Amniotic stem cell (primary cell): Measurements from ENCODE around the gene AOPEP.
"Not testable (repeated sequence)": the region's sequence is repeated elsewhere in the genome, so short reads cannot be mapped to it uniquely, and the experiment has no call there.

Experiments
- DNase-seq: peaks from one replicate; lab custom pipeline; 2025; lab: John Stamatoyannopoulos, UW

Gene AOPEP

DNA sequence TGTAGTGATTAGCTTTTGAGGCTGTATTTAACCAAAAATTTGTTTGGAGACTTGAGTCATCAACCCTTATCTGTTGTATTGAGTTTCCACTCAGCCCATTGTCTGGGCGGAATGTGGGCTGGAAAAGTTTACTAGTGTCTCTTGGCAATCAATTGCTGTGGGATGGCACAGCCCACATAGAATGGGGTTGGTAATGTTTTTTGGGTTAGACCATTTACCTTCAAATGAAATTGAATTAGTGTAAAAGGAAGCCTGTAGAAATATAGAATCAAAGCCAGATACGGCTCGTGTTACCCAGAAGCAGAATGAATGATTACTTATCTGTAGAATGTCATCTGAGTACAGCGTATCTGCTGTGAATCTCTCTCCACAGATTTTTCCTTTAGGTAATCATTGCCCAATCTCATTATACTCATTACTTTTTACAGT lies 142.9 kb downstream of the AOPEP start:
- DNase-seq: no peak

DNA sequence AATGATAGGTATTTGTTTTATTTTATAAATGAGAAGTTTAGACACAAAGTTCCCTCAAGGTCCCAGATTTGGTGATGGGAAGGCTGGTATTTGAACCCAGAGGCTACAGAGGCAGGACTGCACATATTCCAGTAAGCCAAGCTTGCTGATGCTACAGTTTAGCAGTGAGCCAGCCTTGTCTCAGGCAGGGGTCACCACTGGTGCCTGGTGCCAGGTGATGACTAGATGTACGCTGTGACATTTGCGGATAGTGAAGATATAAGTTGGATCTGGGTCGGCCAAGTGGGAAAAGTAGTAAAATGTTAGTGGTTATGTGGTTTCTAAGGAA lies 143.9 kb downstream of the AOPEP start:
- no peak for DNase-seq

GRCh38 chr9:94870793-94871558 lies 144.5 kb downstream of the AOPEP start:
- DNase-seq: no peak

DNA sequence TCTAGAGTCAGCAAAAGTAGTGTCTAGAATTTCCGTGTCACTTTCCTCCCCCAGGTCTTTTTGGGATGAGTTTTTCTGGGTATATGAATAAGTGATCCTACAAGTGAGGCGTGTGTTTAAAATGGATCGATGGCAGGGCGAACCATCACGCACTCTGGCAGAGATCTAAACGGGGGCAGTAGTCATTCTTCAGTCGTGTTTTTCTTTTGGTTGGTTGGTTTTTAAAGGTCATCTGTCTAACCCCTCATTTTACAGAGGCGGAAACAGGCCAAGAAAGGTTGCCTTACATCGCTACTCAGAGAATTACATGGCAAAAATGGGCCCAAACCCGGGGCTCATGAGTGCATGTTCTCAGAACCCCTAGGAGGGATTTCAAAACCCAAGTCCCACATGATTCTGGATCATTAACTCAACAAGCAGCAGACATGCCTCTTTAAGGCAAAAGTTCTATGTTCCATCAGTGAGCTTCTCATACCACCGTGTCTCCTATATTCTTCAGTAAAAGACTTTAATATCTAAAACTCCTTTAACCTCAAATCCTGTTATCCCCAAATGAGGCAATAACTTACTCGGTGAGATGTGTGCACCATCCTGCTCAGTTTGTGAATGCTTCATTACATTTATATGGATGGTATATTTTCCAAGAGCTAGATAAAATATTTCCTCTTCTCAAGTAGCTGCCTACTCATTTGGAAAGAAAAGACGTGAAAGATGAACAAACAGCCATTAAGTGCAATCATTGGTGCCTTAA lies 145.8 kb downstream of the AOPEP start:
- no peak for DNase-seq

GRCh38 chr9:94872891-94873511 lies 146.5 kb downstream of the AOPEP start:
- DNase-seq: no peak

DNA sequence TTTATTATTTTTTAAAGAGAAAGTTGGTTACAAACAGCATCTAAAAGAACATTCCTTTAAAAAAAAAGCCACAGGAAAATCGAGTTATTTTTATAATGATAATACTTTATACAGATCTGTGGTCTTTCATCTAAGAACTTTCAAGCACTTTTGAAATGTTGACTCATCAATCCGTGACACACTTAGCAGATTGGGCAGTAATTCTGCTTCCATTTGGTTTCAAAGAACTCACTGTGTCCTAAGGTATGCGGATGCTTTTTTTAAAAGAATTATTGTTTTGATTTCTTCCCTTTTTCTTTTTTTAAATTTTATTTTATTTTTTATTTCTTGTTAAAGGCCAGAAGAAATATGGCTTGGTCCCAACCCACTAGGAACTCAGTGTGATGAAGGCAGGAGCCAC lies 147.8 kb downstream of the AOPEP start:
- DNase-seq: peak; percentile 40

DNA sequence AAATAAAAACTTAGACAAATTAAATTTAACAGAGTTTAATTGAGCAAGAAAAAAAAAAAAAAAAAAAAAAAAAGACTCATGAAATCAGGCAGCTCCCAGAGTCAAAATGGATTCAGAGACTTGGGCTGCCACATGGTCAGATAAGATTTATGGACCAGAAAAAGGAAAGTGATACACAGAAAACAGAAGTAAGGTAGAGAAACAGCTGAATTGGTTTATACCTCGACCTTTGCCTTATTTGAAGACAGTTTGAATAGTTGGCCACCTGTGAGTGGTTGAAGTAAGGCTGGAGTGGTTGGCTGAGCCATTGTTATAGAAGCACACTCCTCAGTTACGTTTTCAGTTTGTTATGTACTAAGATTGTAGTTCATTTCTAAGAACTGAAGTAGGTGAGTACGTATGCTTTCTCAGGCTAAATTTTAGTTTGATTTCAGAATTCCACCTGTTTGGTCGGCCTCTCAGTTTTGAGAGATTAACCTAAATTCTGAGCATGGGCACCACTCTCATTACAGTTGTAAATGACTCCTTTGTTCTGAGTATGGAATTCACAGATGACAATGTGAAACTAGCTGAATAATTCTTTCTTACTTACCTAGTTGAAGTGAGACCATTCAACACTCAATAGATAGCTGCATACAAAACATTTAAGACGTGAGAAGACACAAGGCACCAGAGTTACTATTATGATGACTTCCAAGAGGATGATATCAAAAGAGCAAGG lies 149.0 kb downstream of the AOPEP start:
- DNase-seq: no peak

GRCh38 chr9:94878804-94879203 lies 152.3 kb downstream of the AOPEP start:
- DNase-seq: not testable (repeated sequence)

- DNase-seq: no peak
Observed at GRCh38 chr9:94879230-94879629, 152.7 kb downstream of the AOPEP start.

- DNase-seq: no peak
Observed at GRCh38 chr9:94881023-94881422, 154.5 kb downstream of the AOPEP start.

DNA sequence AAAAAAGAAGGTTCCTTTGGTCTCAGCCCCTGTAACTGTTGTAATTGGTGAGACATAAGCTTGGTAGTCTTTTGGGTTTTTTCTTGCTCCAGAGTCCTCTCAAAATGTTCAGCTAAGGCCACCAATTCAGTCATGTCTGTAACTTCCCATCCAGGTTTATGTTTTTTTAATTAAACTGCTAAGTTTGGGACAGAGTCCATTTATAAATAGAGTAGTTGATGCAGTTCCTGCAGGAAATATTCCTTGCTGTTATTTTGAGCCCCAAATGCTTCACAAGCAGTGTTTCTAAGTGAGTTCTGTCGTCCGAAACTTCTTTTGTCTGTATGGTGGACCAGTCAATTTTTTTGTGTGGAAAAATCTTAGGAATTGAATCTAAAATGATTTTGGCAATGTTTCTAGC lies 155.0 kb downstream of the AOPEP start:
- no peak for DNase-seq

- no peak for DNase-seq
Observed at GRCh38 chr9:94881940-94882339, 155.4 kb downstream of the AOPEP start.

GRCh38 chr9:94882966-94883641 lies 156.6 kb downstream of the AOPEP start:
- no peak for DNase-seq

DNA sequence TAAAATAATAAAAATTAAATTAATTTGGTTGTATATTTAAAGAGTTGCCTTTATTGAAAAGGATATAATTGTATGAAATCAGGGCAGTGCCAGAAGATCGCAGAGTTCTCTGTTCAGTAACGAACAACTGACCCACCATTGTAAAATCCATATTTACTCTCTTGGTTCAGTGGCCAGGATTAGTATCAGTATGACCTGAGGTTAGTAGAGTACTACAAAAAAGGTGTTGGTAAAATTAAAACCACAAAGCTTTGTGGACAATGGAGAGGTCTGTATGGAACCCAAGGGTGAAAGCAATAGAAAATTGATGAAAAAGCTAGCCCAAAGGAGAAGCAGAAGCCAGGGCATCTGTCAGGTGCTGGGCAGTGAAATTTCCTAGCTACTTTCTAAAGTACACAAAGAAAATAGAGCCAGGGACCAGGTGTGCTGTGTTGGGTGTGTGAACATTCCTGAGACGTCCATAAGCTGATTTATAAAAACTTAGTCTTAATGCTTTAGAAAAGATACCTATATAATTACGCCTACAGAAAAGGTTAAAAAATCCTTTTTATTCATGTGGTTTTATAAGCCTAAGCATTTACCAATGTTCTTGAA lies 159.5 kb downstream of the AOPEP start:
- DNase-seq: no peak

GRCh38 chr9:94887721-94888120 lies 161.2 kb downstream of the AOPEP start:
- DNase-seq: no peak

DNA sequence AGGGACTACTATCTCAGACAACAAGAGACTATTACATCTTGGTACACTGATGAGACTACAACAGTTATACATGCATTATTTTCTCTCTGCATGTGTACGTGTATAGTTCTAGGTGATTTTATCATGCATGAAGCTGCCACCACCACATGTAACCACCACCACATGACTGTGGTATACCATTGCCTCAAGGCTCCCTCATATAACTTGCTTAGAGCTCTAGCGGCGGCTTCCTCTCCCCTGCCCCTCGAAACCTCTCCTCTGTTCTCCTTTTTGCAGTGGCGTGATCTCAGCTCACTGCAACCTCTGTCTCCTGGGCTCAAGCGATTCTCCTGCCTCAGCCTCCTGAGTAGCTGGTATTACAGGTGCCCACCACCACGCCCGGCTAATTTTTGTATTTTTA lies 162.3 kb downstream of the AOPEP start:
- DNase-seq: no peak

GRCh38 chr9:94889628-94890027 lies 163.1 kb downstream of the AOPEP start:
- no peak for DNase-seq

DNA sequence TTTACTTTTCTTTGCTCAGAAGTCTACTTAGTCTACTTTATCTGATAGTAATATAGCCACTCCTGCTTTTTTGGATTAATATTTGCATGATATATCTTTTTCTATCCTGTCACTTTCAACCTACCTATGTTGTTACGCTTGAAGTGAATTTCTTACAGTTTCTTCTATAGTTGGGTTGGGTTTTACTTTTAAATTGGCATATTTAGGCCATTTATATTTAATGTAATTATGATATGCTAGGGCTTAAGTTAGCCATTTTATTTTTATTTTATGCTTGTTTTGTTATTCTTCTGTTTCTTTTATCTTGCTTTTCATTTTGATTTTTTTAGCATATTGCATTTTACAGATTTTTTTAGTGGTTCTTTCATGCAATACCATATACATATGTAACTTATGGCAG lies 164.7 kb downstream of the AOPEP start:
- DNase-seq: no peak

- DNase-seq: no peak
Observed at GRCh38 chr9:94892675-94893074, 166.2 kb downstream of the AOPEP start.

GRCh38 chr9:94894094-94894699 lies 167.7 kb downstream of the AOPEP start:
- no peak for DNase-seq

- no peak for DNase-seq
Observed at GRCh38 chr9:94895668-94896067, 169.2 kb downstream of the AOPEP start.
